ENCODE measurements around the gene RNF224.
"Not testable (repeated sequence)": the region's sequence is repeated elsewhere in the genome, so short reads cannot be mapped to it uniquely, and the experiment has no call there.

RNF224 gene

GRCh38 chr9:137256362-137256761 lies 29.1 kb downstream of the RNF224 start:
- TF ChIP-seq EZH2phosphoT487 (conservative IDR thresholded peaks at IDR 0.05; ENCODE audit: low read length), result no peak
- no peak for TF ChIP-seq CTCF (IDR thresholded peaks at IDR 0.05; ENCODE audit: insufficient read depth, low read length, poor library complexity, severe bottlenecking)
- H2AFZ ChIP-seq (ENCODE audit: low read depth, low read length, severe bottlenecking), result no peak overlapping the region
- H3K36me3 ChIP-seq (ENCODE audit: low read length), result no peaks in the 10 kb centered on the region
- H3K4me2 ChIP-seq (ENCODE audit: low read depth, low read length, poor library complexity, severe bottlenecking), result peak overlapping the region; percentile 96
- peaks cover 15% of the 10 kb centered on the region for H3K79me2 ChIP-seq (ENCODE audit: insufficient read depth, low read length)
- no peaks in the 10 kb centered on the region for H3K9me2 ChIP-seq (replicated peaks; ENCODE audit: insufficient read depth, low read length)
- H3F3A ChIP-seq (ENCODE audit: insufficient read depth), result no peaks in the 10 kb centered on the region
- no peak overlapping the region for H3K27ac ChIP-seq (ENCODE audit: low read depth, low read length)
- H3K4me3 ChIP-seq (ENCODE audit: insufficient read depth, low read length, poor library complexity, severe bottlenecking), result peak overlapping the region; percentile 99
- no peaks in the 10 kb centered on the region for H4K20me1 ChIP-seq (ENCODE audit: low read depth, low read length)
- H3K9ac ChIP-seq (ENCODE audit: low read length), result peak overlapping the region; percentile 100
- no peaks in the 10 kb centered on the region for H3K9me3 ChIP-seq (ENCODE audit: insufficient read depth, low read length)
- H3K27me3 ChIP-seq (ENCODE audit: low read length), result no peaks in the 10 kb centered on the region

GRCh38 chr9:137256856-137257255 lies 29.6 kb downstream of the RNF224 start:
- Histone ChIP-seq H3K9me2 (replicated peaks; ENCODE audit: insufficient read depth, low read length) (no peaks in the 10 kb centered on the region), H3F3A (ENCODE audit: insufficient read depth) (no peaks in the 10 kb centered on the region), H3K27me3 (ENCODE audit: low read length) (no peaks in the 10 kb centered on the region), H3K36me3 (ENCODE audit: low read length) (no peaks in the 10 kb centered on the region), H3K4me3 (ENCODE audit: insufficient read depth, low read length, poor library complexity, severe bottlenecking) (no peak overlapping the region), H2AFZ (ENCODE audit: low read depth, low read length, severe bottlenecking) (no peak overlapping the region), H3K27ac (ENCODE audit: low read depth, low read length) (no peak overlapping the region), H3K79me2 (ENCODE audit: insufficient read depth, low read length) (peaks cover 15% of the 10 kb centered on the region), H3K4me2 (ENCODE audit: low read depth, low read length, poor library complexity, severe bottlenecking) (no peak overlapping the region), H3K9ac (ENCODE audit: low read length) (no peak overlapping the region), H4K20me1 (ENCODE audit: low read depth, low read length) (no peaks in the 10 kb centered on the region), H3K9me3 (ENCODE audit: insufficient read depth, low read length) (no peaks in the 10 kb centered on the region)
- TF ChIP-seq CTCF (IDR thresholded peaks at IDR 0.05; ENCODE audit: insufficient read depth, low read length, poor library complexity, severe bottlenecking), result no peak
- no peak for TF ChIP-seq EZH2phosphoT487 (conservative IDR thresholded peaks at IDR 0.05; ENCODE audit: low read length)

- H2AFZ ChIP-seq (ENCODE audit: low read depth, low read length, severe bottlenecking); H3F3A ChIP-seq (ENCODE audit: insufficient read depth); H3K4me2 ChIP-seq (ENCODE audit: low read depth, low read length, poor library complexity, severe bottlenecking); H3K27ac ChIP-seq (ENCODE audit: low read depth, low read length); H3K9me2 ChIP-seq (replicated peaks; ENCODE audit: insufficient read depth, low read length); H3K79me2 ChIP-seq (ENCODE audit: insufficient read depth, low read length); H3K27me3 ChIP-seq (ENCODE audit: low read length); H4K20me1 ChIP-seq (ENCODE audit: low read depth, low read length); H3K9me3 ChIP-seq (ENCODE audit: insufficient read depth, low read length); H3K36me3 ChIP-seq (ENCODE audit: low read length); H3K9ac ChIP-seq (ENCODE audit: low read length); H3K4me3 ChIP-seq (ENCODE audit: insufficient read depth, low read length, poor library complexity, severe bottlenecking): not testable (repeated sequence)
Measured at GRCh38 chr9:137262173-137262908, 35.0 kb downstream of the RNF224 start.

GRCh38 chr9:137262909-137263285 lies 35.6 kb downstream of the RNF224 start:
- H3K9me2 ChIP-seq (replicated peaks; ENCODE audit: insufficient read depth, low read length), result no peaks in the 10 kb centered on the region
- no peaks in the 10 kb centered on the region for H4K20me1 ChIP-seq (ENCODE audit: low read depth, low read length)
- H3K27me3 ChIP-seq (ENCODE audit: low read length), result no peaks in the 10 kb centered on the region
- H3K4me2 ChIP-seq (ENCODE audit: low read depth, low read length, poor library complexity, severe bottlenecking), result no peak overlapping the region
- no peak overlapping the region for H3K4me3 ChIP-seq (ENCODE audit: insufficient read depth, low read length, poor library complexity, severe bottlenecking)
- H3K27ac ChIP-seq (ENCODE audit: low read depth, low read length), result no peak overlapping the region
- H3K79me2 ChIP-seq (ENCODE audit: insufficient read depth, low read length), result no peaks in the 10 kb centered on the region
- TF ChIP-seq CTCF (IDR thresholded peaks at IDR 0.05; ENCODE audit: insufficient read depth, low read length, poor library complexity, severe bottlenecking) (no peak), EZH2phosphoT487 (conservative IDR thresholded peaks at IDR 0.05; ENCODE audit: low read length) (no peak)
- no peaks in the 10 kb centered on the region for H3K36me3 ChIP-seq (ENCODE audit: low read length)
- H2AFZ ChIP-seq (ENCODE audit: low read depth, low read length, severe bottlenecking), result no peak overlapping the region
- no peaks in the 10 kb centered on the region for H3K9me3 ChIP-seq (ENCODE audit: insufficient read depth, low read length)
- 0 out of 2 replicates have a peak, but pooled peaks cover 3% of the 10 kb centered on the region for H3F3A ChIP-seq (ENCODE audit: insufficient read depth)
- no peak overlapping the region for H3K9ac ChIP-seq (ENCODE audit: low read length)

Data from SU-DHL-6 (cell line).